Mammary epithelial cell (primary cell): ENCODE results near the gene MS4A14.

ENCODE experiments used
- EZH2 ChIP-seq: IDR thresholded peaks from 2 replicates; pipeline ENCODE4 v1.6.1; 2012; ENCODE audit warnings: low read length, inconsistent platforms, borderline replicate concordance
- TF ChIP-seq, protein P1 (sequence below), 2 donors: IDR thresholded peaks in 1 of 2; conservative IDR thresholded peaks in 1 of 2; 2 replicates each; pipeline ENCODE4 v1.5.1; 2011 to 2012; ENCODE audit warnings: inconsistent platforms in 2 of 2, low read length in 2 of 2, mild to moderate bottlenecking in 2 of 2, control low read depth in 1 of 2, low read depth in 1 of 2; ENCODE audit not compliant: insufficient read depth in 1 of 2; ENCODE audit errors: extremely low read depth in 1 of 2

DNA sequence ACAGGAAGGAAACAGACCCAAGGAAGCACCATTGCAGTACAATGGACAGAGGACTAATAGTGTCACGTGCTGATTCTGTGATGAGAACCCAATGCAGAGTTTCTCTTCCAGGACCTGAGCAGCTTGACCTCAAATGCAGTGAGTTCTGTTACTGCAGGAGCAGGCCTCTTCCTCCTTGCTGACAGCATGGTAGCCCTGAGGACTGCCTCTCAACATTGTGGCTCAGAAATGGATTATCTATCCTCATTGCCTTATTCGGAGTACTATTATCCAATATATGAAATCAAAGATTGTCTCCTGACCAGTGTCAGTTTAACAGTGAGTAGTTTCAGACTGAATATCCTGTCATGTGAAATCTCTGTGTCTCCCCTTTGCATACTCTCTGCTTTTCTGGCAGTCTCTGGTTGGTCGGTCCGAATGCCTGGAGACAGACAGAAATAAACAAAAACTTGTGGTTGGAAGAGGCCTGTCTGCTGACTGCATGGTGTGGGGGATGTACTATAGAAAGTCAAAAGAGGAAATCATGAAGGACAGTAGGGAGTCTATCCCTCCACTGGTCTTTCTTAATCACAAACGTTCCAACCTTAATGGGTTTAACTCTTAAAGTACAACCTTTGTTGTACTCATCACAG is 6.9 kb upstream of the MS4A14 start:
- TF ChIP-seq, protein P1, sequence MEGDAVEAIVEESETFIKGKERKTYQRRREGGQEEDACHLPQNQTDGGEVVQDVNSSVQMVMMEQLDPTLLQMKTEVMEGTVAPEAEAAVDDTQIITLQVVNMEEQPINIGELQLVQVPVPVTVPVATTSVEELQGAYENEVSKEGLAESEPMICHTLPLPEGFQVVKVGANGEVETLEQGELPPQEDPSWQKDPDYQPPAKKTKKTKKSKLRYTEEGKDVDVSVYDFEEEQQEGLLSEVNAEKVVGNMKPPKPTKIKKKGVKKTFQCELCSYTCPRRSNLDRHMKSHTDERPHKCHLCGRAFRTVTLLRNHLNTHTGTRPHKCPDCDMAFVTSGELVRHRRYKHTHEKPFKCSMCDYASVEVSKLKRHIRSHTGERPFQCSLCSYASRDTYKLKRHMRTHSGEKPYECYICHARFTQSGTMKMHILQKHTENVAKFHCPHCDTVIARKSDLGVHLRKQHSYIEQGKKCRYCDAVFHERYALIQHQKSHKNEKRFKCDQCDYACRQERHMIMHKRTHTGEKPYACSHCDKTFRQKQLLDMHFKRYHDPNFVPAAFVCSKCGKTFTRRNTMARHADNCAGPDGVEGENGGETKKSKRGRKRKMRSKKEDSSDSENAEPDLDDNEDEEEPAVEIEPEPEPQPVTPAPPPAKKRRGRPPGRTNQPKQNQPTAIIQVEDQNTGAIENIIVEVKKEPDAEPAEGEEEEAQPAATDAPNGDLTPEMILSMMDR (conservative IDR thresholded peaks at IDR 0.05 in 1 of 2, IDR thresholded peaks at IDR 0.05 in 1 of 2; ENCODE audit: extremely low read depth in 1 of 2, insufficient read depth in 1 of 2, low read depth in 1 of 2, low read length in 2 of 2) = no peak
- no peak for TF ChIP-seq EZH2
